HepG2 (cell line): Measurements from ENCODE around the gene CYP2A6. TPM values are rescaled to one million over a fixed set of nuclear protein-coding genes. Genes with fewer than 3 reads are reported as not detected.

Experiments
- CBX5 ChIP-seq: sonication (generic); formaldehyde crosslinking; IDR thresholded peaks from 2 replicates; pipeline ENCODE4 v1.4.0; 2020; ENCODE audit warnings: missing genetic modification reagents, borderline replicate concordance
- CCAR2 ChIP-seq: fragments of 200-400 bp; formaldehyde crosslinking; optimal IDR thresholded peaks from 2 replicates; pipeline ENCODE3; 2018; ENCODE audit warnings: low read depth, mild to moderate bottlenecking, low read length, moderate library complexity
- CEBPG ChIP-seq: IDR thresholded peaks from 2 replicates; pipeline ENCODE4 v1.6.1; 2016
- CHCHD3 ChIP-seq: sonication (generic); formaldehyde crosslinking; IDR thresholded peaks from 2 replicates; pipeline ENCODE4 v1.8.0; 2022; ENCODE audit warnings: mild to moderate bottlenecking, missing genetic modification reagents, moderate library complexity
- FOXJ3 ChIP-seq: sonication (generic); formaldehyde crosslinking; IDR thresholded peaks from 2 replicates; pipeline ENCODE4 v1.4.0; 2020; ENCODE audit warnings: missing genetic modification reagents, mild to moderate bottlenecking, borderline replicate concordance
- IKZF4 ChIP-seq: sonication (generic); formaldehyde crosslinking; IDR thresholded peaks from 2 replicates; pipeline ENCODE4 v1.5.1; 2020; ENCODE audit warnings: borderline replicate concordance, mild to moderate bottlenecking, low read depth, missing genetic modification reagents; ENCODE audit errors: not compliant biosample characterization
- JUND ChIP-seq: sonication (generic); formaldehyde crosslinking; IDR thresholded peaks from 2 replicates; pipeline ENCODE4 v1.8.0; 2022; ENCODE audit warnings: mild to moderate bottlenecking, missing genetic modification reagents
- KDM2A ChIP-seq: sonication (generic); formaldehyde crosslinking; IDR thresholded peaks from 2 replicates; pipeline ENCODE4 v1.4.0; 2020; ENCODE audit warnings: low read depth, missing genetic modification reagents, borderline replicate concordance
- MXD4 ChIP-seq: IDR thresholded peaks from 2 replicates; pipeline ENCODE4 v1.6.1; 2016; ENCODE audit warnings: mild to moderate bottlenecking, missing biosample characterization, missing genetic modification reagents
- MZF1 ChIP-seq: sonication (generic); formaldehyde crosslinking; IDR thresholded peaks from 2 replicates; pipeline ENCODE4 v1.8.1; 2023; ENCODE audit warnings: mild to moderate bottlenecking, missing genetic modification reagents, borderline replicate concordance
- POGZ ChIP-seq: sonication (generic); formaldehyde crosslinking; IDR thresholded peaks from 2 replicates; pipeline ENCODE4 v1.4.0; 2020; ENCODE audit warnings: mild to moderate bottlenecking, missing genetic modification reagents
- SATB2 ChIP-seq: sonication (generic); formaldehyde crosslinking; IDR thresholded peaks from 2 replicates; pipeline ENCODE4 v1.5.0; 2020; ENCODE audit warnings: missing genetic modification reagents
- SMARCE1 ChIP-seq: fragments of 450-650 bp; IDR thresholded peaks from 2 replicates; pipeline ENCODE4 v1.6.1; 2017; ENCODE audit warnings: borderline replicate concordance
- STAT5B ChIP-seq: sonication (generic); formaldehyde crosslinking; IDR thresholded peaks from 2 replicates; pipeline ENCODE4 v1.4.0; 2020; ENCODE audit warnings: missing genetic modification reagents
- TOPORS ChIP-seq: sonication (generic); formaldehyde crosslinking; IDR thresholded peaks from 2 replicates; pipeline ENCODE4 v1.8.0; 2023; ENCODE audit warnings: mild to moderate bottlenecking, missing genetic modification reagents
- ZNF34 ChIP-seq: sonication (generic); formaldehyde crosslinking; IDR thresholded peaks from 2 replicates; pipeline ENCODE4 v1.4.0; 2020; ENCODE audit warnings: mild to moderate bottlenecking, missing genetic modification reagents, borderline replicate concordance
- ZNF550 ChIP-seq: sonication (generic); formaldehyde crosslinking; IDR thresholded peaks from 2 replicates; pipeline ENCODE4 v1.4.0; 2020; ENCODE audit warnings: mild to moderate bottlenecking, missing genetic modification reagents, borderline replicate concordance
- ZNF674 ChIP-seq: sonication (generic); formaldehyde crosslinking; IDR thresholded peaks from 2 replicates; pipeline ENCODE4 v1.5.0; 2020; ENCODE audit warnings: low read depth, mild to moderate bottlenecking, missing genetic modification reagents
- ZNF724P ChIP-seq: sonication (generic); formaldehyde crosslinking; IDR thresholded peaks from 2 replicates; pipeline ENCODE4 v1.8.0; 2022; ENCODE audit warnings: missing genetic modification reagents, borderline replicate concordance
- polyA plus RNA-seq, 8 experiments: library from polyadenylated mRNA; depleted of rRNA in 3 of 8; stranded (reverse) in 7 of 8; unstranded in 1 of 8; fragments of >200 nt; fragmentation: Illumina TruSeq in 4 of 8; extraction: Trizol in 4 of 8; gene quantifications; 2 replicates each; pipeline versions ENCODE4 v1.2.1 to v1.2.3, GENCODE V29; 2011 to 2016; ENCODE audit warnings: low read depth in 4 of 8, missing spikeins in 1 of 8, mixed read lengths in 1 of 8; ENCODE audit not compliant: insufficient read depth in 1 of 8
- total RNA-seq, 5 experiments: library from RNA; depleted of rRNA; stranded (reverse); fragments of >200 nt; fragmentation: Illumina TruSeq; extraction: Trizol; gene quantifications; 2 replicates each; pipeline ENCODE4 v1.2.3, GENCODE V29; 2016; ENCODE audit warnings: low read depth in 1 of 5
- TF ChIP-seq, protein P1 (sequence below): sonication (generic); formaldehyde crosslinking; IDR thresholded peaks from 2 replicates; pipeline ENCODE4 v1.5.1; 2020; ENCODE audit warnings: missing genetic modification reagents, mild to moderate bottlenecking, borderline replicate concordance
- TF ChIP-seq, protein P2 (sequence below): sonication (generic); formaldehyde crosslinking; IDR thresholded peaks from 2 replicates; pipeline ENCODE4 v1.4.0; 2020; ENCODE audit warnings: mild to moderate bottlenecking, missing genetic modification reagents, borderline replicate concordance
- TF ChIP-seq, protein P3 (sequence below): sonication (generic); formaldehyde crosslinking; IDR thresholded peaks from 2 replicates; pipeline ENCODE4 v1.4.0; 2020; ENCODE audit warnings: missing genetic modification reagents, borderline replicate concordance

The CYP2A6 gene
- total and polyA plus RNA-seq, 2 of the 13 experiments (the other 11 are each of a cell fraction or from before 2014, with no cell fraction given) = not detected

DNA sequence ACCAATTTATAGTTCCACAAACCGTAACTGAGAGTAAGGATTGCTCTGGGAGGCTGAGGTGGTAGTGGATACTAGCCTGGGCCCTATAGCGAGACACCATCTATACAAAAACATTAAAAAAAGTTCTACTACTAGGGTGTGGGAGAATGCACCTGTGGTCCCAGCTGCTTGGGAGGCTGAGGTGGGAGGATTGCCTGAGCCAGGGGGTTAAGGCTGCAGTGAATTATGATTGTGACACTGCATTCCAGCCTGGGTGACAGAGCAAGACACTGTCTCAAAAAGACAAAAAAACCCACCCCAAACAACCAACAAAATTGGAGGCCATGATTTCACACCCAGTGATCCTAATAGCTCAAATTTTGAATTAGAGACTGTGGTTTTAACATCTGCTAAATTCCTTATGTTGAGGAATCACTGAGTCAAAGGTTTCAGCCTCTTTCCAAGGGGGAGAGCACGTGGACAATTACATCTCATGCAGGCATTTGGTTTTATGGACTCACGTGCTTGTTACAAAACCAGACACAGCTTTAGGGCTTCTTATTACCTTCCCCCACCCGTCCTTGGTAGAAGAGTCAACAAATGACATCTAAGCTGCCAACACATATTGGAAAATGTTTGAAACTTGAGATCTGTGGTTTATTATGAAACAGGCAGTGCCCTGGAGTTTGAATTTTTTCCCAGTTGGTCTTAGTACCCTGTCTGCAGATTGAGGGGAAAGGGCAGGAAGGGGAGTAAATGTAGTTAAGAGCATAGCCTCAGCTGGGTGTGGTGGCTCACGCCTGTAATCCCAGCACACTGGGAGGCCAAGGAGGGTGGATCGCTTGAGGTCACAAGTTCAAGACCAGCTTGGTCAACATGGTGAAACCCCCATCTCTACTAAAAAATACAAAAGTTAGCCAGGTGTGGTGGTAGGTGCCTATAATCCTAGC is 18.5 kb downstream of the CYP2A6 start (continued):
- TF ChIP-seq MXD4 (peak; percentile 60; the same call in 1 of the 2 replicates), FOXJ3 (CRISPR knock-in tag) (peak; percentile 90), CCAR2 (no peak), ZNF674 (CRISPR knock-in tag) (no peak), TOPORS (CRISPR knock-in tag) (no peak), JUND (CRISPR knock-in tag) (no peak), CBX5 (CRISPR knock-in tag) (0 out of 2 replicates have a peak, but pooled peaks have one; percentile 11), CHCHD3 (no peak), KDM2A (CRISPR knock-in tag) (no peak), STAT5B (CRISPR knock-in tag) (no peak), SMARCE1 (no peak), SATB2 (peak; percentile 51; the same call in 1 of the 2 replicates), CEBPG (CRISPR knock-in tag) (peak; percentile 57), ZNF550 (no peak), ZNF34 (no peak), MZF1 (CRISPR knock-in tag) (no peak), ZNF724P (CRISPR knock-in tag) (0 out of 2 replicates have a peak, but pooled peaks have one; percentile 23), POGZ (CRISPR knock-in tag) (peak; percentile 39; the same call in 1 of the 2 replicates), IKZF4 (no peak)
- TF ChIP-seq, protein P1, sequence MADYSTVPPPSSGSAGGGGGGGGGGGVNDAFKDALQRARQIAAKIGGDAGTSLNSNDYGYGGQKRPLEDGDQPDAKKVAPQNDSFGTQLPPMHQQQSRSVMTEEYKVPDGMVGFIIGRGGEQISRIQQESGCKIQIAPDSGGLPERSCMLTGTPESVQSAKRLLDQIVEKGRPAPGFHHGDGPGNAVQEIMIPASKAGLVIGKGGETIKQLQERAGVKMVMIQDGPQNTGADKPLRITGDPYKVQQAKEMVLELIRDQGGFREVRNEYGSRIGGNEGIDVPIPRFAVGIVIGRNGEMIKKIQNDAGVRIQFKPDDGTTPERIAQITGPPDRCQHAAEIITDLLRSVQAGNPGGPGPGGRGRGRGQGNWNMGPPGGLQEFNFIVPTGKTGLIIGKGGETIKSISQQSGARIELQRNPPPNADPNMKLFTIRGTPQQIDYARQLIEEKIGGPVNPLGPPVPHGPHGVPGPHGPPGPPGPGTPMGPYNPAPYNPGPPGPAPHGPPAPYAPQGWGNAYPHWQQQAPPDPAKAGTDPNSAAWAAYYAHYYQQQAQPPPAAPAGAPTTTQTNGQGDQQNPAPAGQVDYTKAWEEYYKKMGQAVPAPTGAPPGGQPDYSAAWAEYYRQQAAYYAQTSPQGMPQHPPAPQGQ (CRISPR knock-in tag) = no peak
- TF ChIP-seq, protein P2, sequence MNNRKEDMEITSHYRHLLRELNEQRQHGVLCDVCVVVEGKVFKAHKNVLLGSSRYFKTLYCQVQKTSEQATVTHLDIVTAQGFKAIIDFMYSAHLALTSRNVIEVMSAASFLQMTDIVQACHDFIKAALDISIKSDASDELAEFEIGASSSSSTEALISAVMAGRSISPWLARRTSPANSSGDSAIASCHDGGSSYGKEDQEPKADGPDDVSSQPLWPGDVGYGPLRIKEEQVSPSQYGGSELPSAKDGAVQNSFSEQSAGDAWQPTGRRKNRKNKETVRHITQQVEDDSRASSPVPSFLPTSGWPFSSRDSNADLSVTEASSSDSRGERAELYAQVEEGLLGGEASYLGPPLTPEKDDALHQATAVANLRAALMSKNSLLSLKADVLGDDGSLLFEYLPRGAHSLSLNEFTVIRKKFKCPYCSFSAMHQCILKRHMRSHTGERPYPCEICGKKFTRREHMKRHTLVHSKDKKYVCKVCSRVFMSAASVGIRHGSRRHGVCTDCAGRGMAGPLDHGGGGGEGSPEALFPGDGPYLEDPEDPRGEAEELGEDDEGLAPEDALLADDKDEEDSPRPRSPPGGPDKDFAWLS (CRISPR knock-in tag) = no peak
- TF ChIP-seq, protein P3, sequence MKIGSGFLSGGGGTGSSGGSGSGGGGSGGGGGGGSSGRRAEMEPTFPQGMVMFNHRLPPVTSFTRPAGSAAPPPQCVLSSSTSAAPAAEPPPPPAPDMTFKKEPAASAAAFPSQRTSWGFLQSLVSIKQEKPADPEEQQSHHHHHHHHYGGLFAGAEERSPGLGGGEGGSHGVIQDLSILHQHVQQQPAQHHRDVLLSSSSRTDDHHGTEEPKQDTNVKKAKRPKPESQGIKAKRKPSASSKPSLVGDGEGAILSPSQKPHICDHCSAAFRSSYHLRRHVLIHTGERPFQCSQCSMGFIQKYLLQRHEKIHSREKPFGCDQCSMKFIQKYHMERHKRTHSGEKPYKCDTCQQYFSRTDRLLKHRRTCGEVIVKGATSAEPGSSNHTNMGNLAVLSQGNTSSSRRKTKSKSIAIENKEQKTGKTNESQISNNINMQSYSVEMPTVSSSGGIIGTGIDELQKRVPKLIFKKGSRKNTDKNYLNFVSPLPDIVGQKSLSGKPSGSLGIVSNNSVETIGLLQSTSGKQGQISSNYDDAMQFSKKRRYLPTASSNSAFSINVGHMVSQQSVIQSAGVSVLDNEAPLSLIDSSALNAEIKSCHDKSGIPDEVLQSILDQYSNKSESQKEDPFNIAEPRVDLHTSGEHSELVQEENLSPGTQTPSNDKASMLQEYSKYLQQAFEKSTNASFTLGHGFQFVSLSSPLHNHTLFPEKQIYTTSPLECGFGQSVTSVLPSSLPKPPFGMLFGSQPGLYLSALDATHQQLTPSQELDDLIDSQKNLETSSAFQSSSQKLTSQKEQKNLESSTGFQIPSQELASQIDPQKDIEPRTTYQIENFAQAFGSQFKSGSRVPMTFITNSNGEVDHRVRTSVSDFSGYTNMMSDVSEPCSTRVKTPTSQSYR = peak; percentile 100
